GM19467 (cell line): Measurements from ENCODE around the gene UPK1B.

Experiments
- ATAC-seq: cut with Tn5 transposase; IDR thresholded peaks from one replicate; pipeline ENCODE4 v1.9.1; 2021; ENCODE audit warnings: mild to moderate bottlenecking, moderate library complexity; ENCODE audit not compliant: unreplicated experiment

The UPK1B gene

DNA sequence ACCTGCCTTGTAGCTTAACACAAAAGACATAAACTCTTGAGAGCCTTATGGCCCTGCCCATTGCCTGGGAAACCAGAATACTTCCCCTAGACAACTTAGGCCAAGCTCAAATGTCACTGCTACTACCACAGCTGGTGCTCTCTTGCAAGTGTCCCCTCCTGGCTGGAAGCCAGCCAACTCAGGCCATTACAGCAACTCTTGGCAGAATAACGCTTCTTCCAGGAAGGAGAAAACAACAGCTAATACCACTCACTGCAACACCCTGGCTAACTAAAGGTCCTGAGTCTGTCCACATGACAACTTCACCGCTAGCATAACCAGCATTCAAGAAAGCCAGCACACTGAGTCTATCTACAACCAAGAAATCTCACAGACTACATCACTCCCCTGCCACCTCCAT, 72.4 kb downstream of the UPK1B start:
- ATAC-seq = no peak
